Measurements from ENCODE around the gene ATP11A. TPM values are rescaled to one million over a fixed set of nuclear protein-coding genes. Genes with fewer than 3 reads are reported as not detected.
"Not testable (repeated sequence)": the region's sequence is repeated elsewhere in the genome, so short reads cannot be mapped to it uniquely, and the experiment has no call there.

Gene ATP11A
- total and polyA plus RNA-seq, 5 donors from 2014 or later: 3.8 to 75.7 (median 5.0) TPM

GRCh38 chr13:112859817-112860190, 170.0 kb downstream of the ATP11A start:
- Histone ChIP-seq H3K27ac (ENCODE audit: insufficient read depth, low read length, poor library complexity, severe bottlenecking) (no peak overlapping the region), H3K9me3 (ENCODE audit: control insufficient read depth in 2 of 2, low read length in 2 of 2) (no peaks in the 10 kb centered on the region), H3K4me3 (ENCODE audit: low read depth, low read length) (no peak overlapping the region), H3K27me3 (ENCODE audit: control insufficient read depth, insufficient read depth, low read length) (no peaks in the 10 kb centered on the region), H3K4me1 (ENCODE audit: control insufficient read depth, insufficient read depth, low read length, poor library complexity, severe bottlenecking) (no peaks in the 10 kb centered on the region), H3K36me3 (ENCODE audit: control insufficient read depth, insufficient read depth, low read length) (peaks cover 71% of the 10 kb centered on the region)
- Mint-ChIP-seq H3K4me1 (no peaks in the 10 kb centered on the region), H3K36me3 (peaks cover 59% of the 10 kb centered on the region), H3K4me3 (no peak overlapping the region), H3K27me3 (no peaks in the 10 kb centered on the region), H3K9me3 (no peaks in the 10 kb centered on the region), H3K27ac (peak overlapping the region in 1 of 3 donors; percentile 68)
- ATAC-seq (ENCODE audit: low read depth in 2 of 2) (no peak), DNase-seq (no peak)

GRCh38 chr13:112861876-112862615, 172.2 kb downstream of the ATP11A start:
- H3K4me1 Mint-ChIP-seq: no peaks in the 10 kb centered on the region

GRCh38 chr13:112863356-112863755, 173.5 kb downstream of the ATP11A start:
- peaks cover 57% of the 10 kb centered on the region for H3K36me3 ChIP-seq (ENCODE audit: control insufficient read depth, insufficient read depth, low read length)
- H3K27ac ChIP-seq (ENCODE audit: insufficient read depth, low read length, poor library complexity, severe bottlenecking); H3K9me3 ChIP-seq (ENCODE audit: control insufficient read depth in 2 of 2, low read length in 2 of 2); ATAC-seq (ENCODE audit: low read depth in 2 of 2); H3K4me1 Mint-ChIP-seq; H3K4me1 ChIP-seq (ENCODE audit: control insufficient read depth, insufficient read depth, low read length, poor library complexity, severe bottlenecking); H3K9me3 Mint-ChIP-seq; H3K27me3 ChIP-seq (ENCODE audit: control insufficient read depth, insufficient read depth, low read length); H3K27ac Mint-ChIP-seq; H3K4me3 ChIP-seq (ENCODE audit: low read depth, low read length); H3K4me3 Mint-ChIP-seq; DNase-seq; H3K27me3 Mint-ChIP-seq: not testable (repeated sequence)
- peaks cover 48% of the 10 kb centered on the region for H3K36me3 Mint-ChIP-seq

More at GRCh38 chr13:112861876-112862615, 172.2 kb downstream of the ATP11A start:
- Mint-ChIP-seq H3K4me3 (no peak overlapping the region), H3K36me3 (peaks cover 51% of the 10 kb centered on the region), H3K27me3 (no peaks in the 10 kb centered on the region), H3K27ac (no peak overlapping the region), H3K9me3 (no peaks in the 10 kb centered on the region)
- ATAC-seq (ENCODE audit: low read depth in 2 of 2) (no peak), DNase-seq (no peak)
- H3K36me3 ChIP-seq (ENCODE audit: control insufficient read depth, insufficient read depth, low read length): peaks cover 62% of the 10 kb centered on the region
- no peaks in the 10 kb centered on the region for H3K9me3 ChIP-seq (ENCODE audit: control insufficient read depth in 2 of 2, low read length in 2 of 2)
- no peaks in the 10 kb centered on the region for H3K27me3 ChIP-seq (ENCODE audit: control insufficient read depth, insufficient read depth, low read length)
- no peaks in the 10 kb centered on the region for H3K4me1 ChIP-seq (ENCODE audit: control insufficient read depth, insufficient read depth, low read length, poor library complexity, severe bottlenecking)
- H3K27ac ChIP-seq (ENCODE audit: insufficient read depth, low read length, poor library complexity, severe bottlenecking): no peak overlapping the region
- H3K4me3 ChIP-seq (ENCODE audit: low read depth, low read length): no peak overlapping the region

GRCh38 chr13:112865478-112865877, 175.6 kb downstream of the ATP11A start:
- not testable (repeated sequence) for H3K4me3 ChIP-seq (ENCODE audit: low read depth, low read length); DNase-seq; H3K4me3 Mint-ChIP-seq; H3K27ac Mint-ChIP-seq; H3K9me3 ChIP-seq (ENCODE audit: control insufficient read depth in 2 of 2, low read length in 2 of 2); H3K27me3 ChIP-seq (ENCODE audit: control insufficient read depth, insufficient read depth, low read length); H3K27ac ChIP-seq (ENCODE audit: insufficient read depth, low read length, poor library complexity, severe bottlenecking); H3K27me3 Mint-ChIP-seq; H3K4me1 ChIP-seq (ENCODE audit: control insufficient read depth, insufficient read depth, low read length, poor library complexity, severe bottlenecking); H3K9me3 Mint-ChIP-seq; ATAC-seq (ENCODE audit: low read depth in 2 of 2); H3K4me1 Mint-ChIP-seq
- H3K36me3 Mint-ChIP-seq: peaks cover 40% of the 10 kb centered on the region
- H3K36me3 ChIP-seq (ENCODE audit: control insufficient read depth, insufficient read depth, low read length): peaks cover 50% of the 10 kb centered on the region

GRCh38 chr13:112867301-112867711, 177.5 kb downstream of the ATP11A start:
- Mint-ChIP-seq H3K27ac (no peak overlapping the region), H3K9me3 (peaks cover 0 to 4% (median 0%) of the 10 kb centered on the region in 7 donors), H3K4me1 (peaks cover 0 to 5% (median 0%) of the 10 kb centered on the region in 4 donors), H3K27me3 (no peaks in the 10 kb centered on the region), H3K36me3 (peaks cover 25% of the 10 kb centered on the region), H3K4me3 (no peak overlapping the region)
- H3K9me3 ChIP-seq (ENCODE audit: control insufficient read depth in 2 of 2, low read length in 2 of 2): peaks cover 0 to 9% of the 10 kb centered on the region in 2 experiments
- DNase-seq (no peak), ATAC-seq (ENCODE audit: low read depth in 2 of 2) (no peak)
- H3K4me3 ChIP-seq (ENCODE audit: low read depth, low read length): no peak overlapping the region
- H3K4me1 ChIP-seq (ENCODE audit: control insufficient read depth, insufficient read depth, low read length, poor library complexity, severe bottlenecking): peaks cover 3% of the 10 kb centered on the region
- no peak overlapping the region for H3K27ac ChIP-seq (ENCODE audit: insufficient read depth, low read length, poor library complexity, severe bottlenecking)
- peaks cover 34% of the 10 kb centered on the region for H3K36me3 ChIP-seq (ENCODE audit: control insufficient read depth, insufficient read depth, low read length)
- no peaks in the 10 kb centered on the region for H3K27me3 ChIP-seq (ENCODE audit: control insufficient read depth, insufficient read depth, low read length)

GRCh38 chr13:112868308-112868707, 178.5 kb downstream of the ATP11A start:
- Mint-ChIP-seq H3K9me3 (peaks cover 0 to 12% (median under 1%) of the 10 kb centered on the region in 7 donors), H3K27me3 (no peaks in the 10 kb centered on the region), H3K4me3 (no peak overlapping the region), H3K36me3 (peaks cover 23% of the 10 kb centered on the region), H3K27ac (no peak overlapping the region), H3K4me1 (peaks cover under 1 to 8% (median 3%) of the 10 kb centered on the region in 4 donors)
- Histone ChIP-seq H3K27me3 (ENCODE audit: control insufficient read depth, insufficient read depth, low read length) (no peaks in the 10 kb centered on the region), H3K27ac (ENCODE audit: insufficient read depth, low read length, poor library complexity, severe bottlenecking) (no peak overlapping the region), H3K9me3 (ENCODE audit: control insufficient read depth in 2 of 2, low read length in 2 of 2) (peaks cover 2 to 18% of the 10 kb centered on the region in 2 experiments), H3K4me1 (ENCODE audit: control insufficient read depth, insufficient read depth, low read length, poor library complexity, severe bottlenecking) (peaks cover 3% of the 10 kb centered on the region), H3K36me3 (ENCODE audit: control insufficient read depth, insufficient read depth, low read length) (peaks cover 27% of the 10 kb centered on the region), H3K4me3 (ENCODE audit: low read depth, low read length) (no peak overlapping the region)
- no peak for DNase-seq
- no peak for ATAC-seq (ENCODE audit: low read depth in 2 of 2)

GRCh38 chr13:112869202-112870050, 179.6 kb downstream of the ATP11A start:
- H3K4me3 ChIP-seq (ENCODE audit: low read depth, low read length): no peak overlapping the region
- Mint-ChIP-seq H3K36me3 (peaks cover 30% of the 10 kb centered on the region), H3K27ac (peak overlapping the region in 2 of 3 donors; percentile 38 to 71), H3K27me3 (no peaks in the 10 kb centered on the region), H3K4me3 (peak overlapping the region in 1 of 4 donors; percentile 46), H3K9me3 (peaks cover 0 to 14% (median 5%) of the 10 kb centered on the region in 7 donors), H3K4me1 (peaks cover 5 to 15% (median 9%) of the 10 kb centered on the region in 4 donors)
- H3K36me3 ChIP-seq (ENCODE audit: control insufficient read depth, insufficient read depth, low read length): peaks cover 27% of the 10 kb centered on the region
- no peaks in the 10 kb centered on the region for H3K27me3 ChIP-seq (ENCODE audit: control insufficient read depth, insufficient read depth, low read length)
- DNase-seq (no peak), ATAC-seq (ENCODE audit: low read depth in 2 of 2) (no peak)
- peaks cover 5 to 27% of the 10 kb centered on the region in 2 experiments for H3K9me3 ChIP-seq (ENCODE audit: control insufficient read depth in 2 of 2, low read length in 2 of 2)
- H3K27ac ChIP-seq (ENCODE audit: insufficient read depth, low read length, poor library complexity, severe bottlenecking): no peak overlapping the region
- peaks cover 3% of the 10 kb centered on the region for H3K4me1 ChIP-seq (ENCODE audit: control insufficient read depth, insufficient read depth, low read length, poor library complexity, severe bottlenecking)

Data from CD4-positive, CD25-positive, alpha-beta regulatory T cell (primary cell).